ENCODE data around the gene OR52J3.

OR52J3 gene

GRCh38 chr11:5059391-5059790 is 13.1 kb downstream of the OR52J3 start, which contains the start of gene OR52E2:
Gene OR52E2, minus strand, starts transcription at chr11:5059627. Its CDS starts 0 bp downstream, at chr11:5059627.
- H3K4me3 ChIP-seq (ENCODE audit: low read length), result no peak within 1 kb of the TSS
- no peak for TF ChIP-seq CTCF (IDR thresholded peaks at IDR 0.05; ENCODE audit: insufficient read depth, low read depth, low read length, missing control alignments)
- DNase-seq (ENCODE audit: low read depth), result no peak

GRCh38 chr11:5065027-5065426 is 18.7 kb downstream of the OR52J3 start:
- no peak for TF ChIP-seq CTCF (IDR thresholded peaks at IDR 0.05; ENCODE audit: insufficient read depth, low read depth, low read length, missing control alignments)
- H3K4me3 ChIP-seq (ENCODE audit: low read length), result no peak overlapping the region
- no peak for DNase-seq (ENCODE audit: low read depth)

- no peak for DNase-seq (ENCODE audit: low read depth)
- TF ChIP-seq CTCF (IDR thresholded peaks at IDR 0.05; ENCODE audit: insufficient read depth, low read depth, low read length, missing control alignments), result no peak
- no peak within 1 kb of the TSS for H3K4me3 ChIP-seq (ENCODE audit: low read length)
Measured at GRCh38 chr11:5069272-5069671, 22.9 kb downstream of the OR52J3 start, which contains the start of gene OR52E1. Gene OR52E1, plus strand, starts transcription at chr11:5069572.

- no peak for TF ChIP-seq CTCF (IDR thresholded peaks at IDR 0.05; ENCODE audit: insufficient read depth, low read depth, low read length, missing control alignments)
- no peak overlapping the region for H3K4me3 ChIP-seq (ENCODE audit: low read length)
- DNase-seq (ENCODE audit: low read depth), result no peak
Measured at GRCh38 chr11:5071799-5072198, 25.5 kb downstream of the OR52J3 start.

- no peak for DNase-seq (ENCODE audit: low read depth)
- TF ChIP-seq CTCF (IDR thresholded peaks at IDR 0.05; ENCODE audit: insufficient read depth, low read depth, low read length, missing control alignments), result no peak
- no peak overlapping the region for H3K4me3 ChIP-seq (ENCODE audit: low read length)
Measured at GRCh38 chr11:5081405-5081804, 35.1 kb downstream of the OR52J3 start.

GRCh38 chr11:5083602-5084001 is 37.3 kb downstream of the OR52J3 start:
- no peak for TF ChIP-seq CTCF (IDR thresholded peaks at IDR 0.05; ENCODE audit: insufficient read depth, low read depth, low read length, missing control alignments)
- DNase-seq (ENCODE audit: low read depth), result no peak
- H3K4me3 ChIP-seq (ENCODE audit: low read length), result no peak overlapping the region

GRCh38 chr11:5088556-5088955 is 42.2 kb downstream of the OR52J3 start:
- no peak overlapping the region for H3K4me3 ChIP-seq (ENCODE audit: low read length)
- no peak for TF ChIP-seq CTCF (IDR thresholded peaks at IDR 0.05; ENCODE audit: insufficient read depth, low read depth, low read length, missing control alignments)
- DNase-seq (ENCODE audit: low read depth), result no peak
